PC-3 (cell line): ENCODE measurements around the gene GALNT10.

Source experiments
- CTCF ChIP-seq: fragments of 300-600 bp; sonication (generic); conservative IDR thresholded peaks from 2 replicates; pipeline ENCODE4 v1.5.1; 2017; ENCODE audit warnings: antibody characterized with exemption, low read depth, mild to moderate bottlenecking, low read length
- EZH2 ChIP-seq: fragments of 300-600 bp; sonication (generic); IDR thresholded peaks from one replicate; pipeline ENCODE4 v1.6.1; 2017; ENCODE audit warnings: antibody characterized with exemption, mild to moderate bottlenecking, low read length; ENCODE audit not compliant: unreplicated experiment
- EZH2phosphoT487 ChIP-seq: fragments of 300-600 bp; sonication (generic); IDR thresholded peaks from 2 replicates; pipeline ENCODE4 v1.6.1; 2018; ENCODE audit warnings: mild to moderate bottlenecking, antibody characterized with exemption, low read length, borderline replicate concordance

GRCh38 chr5:154403234-154403633 lies 212.7 kb downstream of the GALNT10 start:
- TF ChIP-seq CTCF = no peak
- TF ChIP-seq EZH2phosphoT487 = no peak
- TF ChIP-seq EZH2 = no peak
